OCI-LY3 (cell line): ENCODE measurements around the gene MAGI2.

ENCODE experiments used
- EZH2phosphoT487 ChIP-seq: fragments of 200-600 bp; shearing (Covaris generic); IDR thresholded peaks from 2 replicates; pipeline ENCODE4 v1.6.1; 2018; ENCODE audit warnings: antibody characterized with exemption, mixed run types, low read depth
- TF ChIP-seq, protein P1 (sequence below): fragments of 200-600, 300-600 bp; sonication (generic); IDR thresholded peaks from 2 replicates; pipeline ENCODE4 v1.5.1; 2014; ENCODE audit warnings: antibody characterized with exemption, low read length, low read depth

DNA sequence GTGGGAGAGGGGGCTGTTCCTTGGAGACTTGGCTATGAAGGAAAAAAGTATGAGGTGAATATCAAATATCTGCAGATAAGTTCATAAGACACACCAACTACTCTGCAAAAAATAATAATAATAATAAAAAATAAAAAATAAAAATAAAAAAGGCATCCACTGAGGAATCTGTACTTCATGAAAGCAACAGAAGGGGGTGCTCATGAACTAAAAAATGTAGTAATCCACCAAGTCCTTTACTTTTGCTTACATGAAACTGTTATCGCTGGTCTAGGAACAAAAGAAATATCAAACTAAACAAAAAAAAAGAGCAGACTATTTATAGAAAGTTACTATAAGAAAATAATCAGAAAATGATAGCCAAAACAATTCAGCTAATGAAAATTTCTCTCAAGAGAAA lies 1075.9 kb downstream of the MAGI2 start:
- TF ChIP-seq, protein P1, sequence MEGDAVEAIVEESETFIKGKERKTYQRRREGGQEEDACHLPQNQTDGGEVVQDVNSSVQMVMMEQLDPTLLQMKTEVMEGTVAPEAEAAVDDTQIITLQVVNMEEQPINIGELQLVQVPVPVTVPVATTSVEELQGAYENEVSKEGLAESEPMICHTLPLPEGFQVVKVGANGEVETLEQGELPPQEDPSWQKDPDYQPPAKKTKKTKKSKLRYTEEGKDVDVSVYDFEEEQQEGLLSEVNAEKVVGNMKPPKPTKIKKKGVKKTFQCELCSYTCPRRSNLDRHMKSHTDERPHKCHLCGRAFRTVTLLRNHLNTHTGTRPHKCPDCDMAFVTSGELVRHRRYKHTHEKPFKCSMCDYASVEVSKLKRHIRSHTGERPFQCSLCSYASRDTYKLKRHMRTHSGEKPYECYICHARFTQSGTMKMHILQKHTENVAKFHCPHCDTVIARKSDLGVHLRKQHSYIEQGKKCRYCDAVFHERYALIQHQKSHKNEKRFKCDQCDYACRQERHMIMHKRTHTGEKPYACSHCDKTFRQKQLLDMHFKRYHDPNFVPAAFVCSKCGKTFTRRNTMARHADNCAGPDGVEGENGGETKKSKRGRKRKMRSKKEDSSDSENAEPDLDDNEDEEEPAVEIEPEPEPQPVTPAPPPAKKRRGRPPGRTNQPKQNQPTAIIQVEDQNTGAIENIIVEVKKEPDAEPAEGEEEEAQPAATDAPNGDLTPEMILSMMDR, result no peak
- no peak for TF ChIP-seq EZH2phosphoT487
